Neural progenitor cell (in vitro differentiated cells): ENCODE data around the gene P3H1. TPM values are rescaled to one million over a fixed set of nuclear protein-coding genes. Genes with fewer than 3 reads are reported as not detected.
A peak's percentile ranks its signal among the peaks of the same experiment; 100 is the strongest.

Experiments
- DNase-seq: peaks from one replicate; pipeline ENCODE4 v3.0.0-alpha.2; 2016; ENCODE audit warnings: low spot score
- H2AFZ ChIP-seq: fragments of 200-600 bp; sonication (generic); replicated peaks from 2 replicates; pipeline ENCODE4 v1.6.1; 2016; ENCODE audit warnings: antibody characterized with exemption
- H3F3A ChIP-seq: fragments of 200-600 bp; sonication (generic); 2 replicates; pipeline ENCODE4 v1.6.1; 2016; ENCODE audit warnings: antibody characterized with exemption, low read depth
- H3K27ac ChIP-seq: fragments of 200-600 bp; sonication (generic); 2 replicates; pipeline ENCODE4 v1.5.1; 2016; ENCODE audit warnings: mild to moderate bottlenecking
- H3K27me3 ChIP-seq: fragments of 200-600 bp; sonication (generic); 2 replicates; pipeline ENCODE4 v1.6.1; 2016; ENCODE audit warnings: mild to moderate bottlenecking, moderate library complexity
- H3K36me3 ChIP-seq: fragments of 200-600 bp; sonication (generic); 2 replicates; pipeline ENCODE4 v1.5.1; 2016
- H3K4me1 ChIP-seq: fragments of 200-600 bp; sonication (generic); 2 replicates; pipeline ENCODE4 v1.6.1; 2016; ENCODE audit warnings: mixed run types
- H3K4me2 ChIP-seq: fragments of 200-600 bp; sonication (generic); 2 replicates; pipeline ENCODE4 v1.6.1; 2016
- H3K4me3 ChIP-seq: fragments of 200-600 bp; sonication (generic); 2 replicates; pipeline ENCODE4 v1.5.1; 2016
- H3K79me2 ChIP-seq: fragments of 200-600 bp; sonication (generic); 2 replicates; pipeline ENCODE4 v1.6.1; 2016; ENCODE audit warnings: low read depth
- H3K9ac ChIP-seq: fragments of 200-600 bp; sonication (generic); 2 replicates; pipeline ENCODE4 v1.6.1; 2016
- H3K9me3 ChIP-seq: fragments of 200-600 bp; sonication (generic); 2 replicates; pipeline ENCODE4 v1.5.1; 2016; ENCODE audit warnings: low read depth
- H4K20me1 ChIP-seq: fragments of 200-600 bp; sonication (generic); 2 replicates; pipeline ENCODE4 v1.6.1; 2016; ENCODE audit warnings: low read depth
- H3K27ac Mint-ChIP-seq: 3 replicates; pipeline ENCODE4 v1.8.0; 2021; ENCODE audit warnings: mixed read lengths
- H3K27me3 Mint-ChIP-seq: 2 replicates; pipeline ENCODE4 v1.8.0; 2022; ENCODE audit warnings: low read depth, mild to moderate bottlenecking, inconsistent platforms, moderate library complexity, mixed read lengths; ENCODE audit not compliant: insufficient read depth
- H3K36me3 Mint-ChIP-seq: 3 replicates; pipeline ENCODE4 v1.8.0; 2021; ENCODE audit warnings: mixed read lengths
- H3K4me1 Mint-ChIP-seq: 3 replicates; pipeline ENCODE4 v1.8.0; 2021; ENCODE audit warnings: mixed read lengths
- H3K4me3 Mint-ChIP-seq: 3 replicates; pipeline ENCODE4 v1.8.0; 2021; ENCODE audit warnings: mild to moderate bottlenecking, moderate library complexity, mixed read lengths
- H3K9me3 Mint-ChIP-seq: 3 replicates; pipeline ENCODE4 v1.8.0; 2020; ENCODE audit warnings: mixed read lengths
- CTCF ChIP-seq: fragments of 200-600 bp; sonication (generic); IDR thresholded peaks from 2 replicates; pipeline ENCODE4 v1.5.1; 2017; ENCODE audit warnings: antibody characterized with exemption, mild to moderate bottlenecking
- EZH2 ChIP-seq: fragments of 200-600 bp; sonication (generic); IDR thresholded peaks from 2 replicates; pipeline ENCODE4 v1.6.1; 2017; ENCODE audit warnings: antibody characterized with exemption, mild to moderate bottlenecking, moderate library complexity
- EZH2phosphoT487 ChIP-seq: fragments of 200-600 bp; sonication (generic); IDR thresholded peaks from 2 replicates; pipeline ENCODE4 v1.6.1; 2017; ENCODE audit warnings: antibody characterized with exemption
- total RNA-seq: library from RNA; depleted of rRNA; stranded (reverse); fragments of >200 nt; gene quantifications from 2 replicates; pipeline ENCODE4 v1.2.3, GENCODE V29; 2015; ENCODE audit warnings: low replicate concordance

P3H1 gene
- total RNA-seq, 1 donor from 2014 or later: 54.9 TPM

GRCh38 chr1:42746436-42747105 lies 20.3 kb downstream of the P3H1 start:
- Mint-ChIP-seq H3K9me3 (peaks cover 4% of the 10 kb centered on the region), H3K27ac (no peak overlapping the region), H3K4me1 (peaks cover 20% of the 10 kb centered on the region), H3K4me3 (no peak overlapping the region), H3K36me3 (peaks cover 38% of the 10 kb centered on the region), H3K27me3 (peaks cover 10% of the 10 kb centered on the region)
- no peak for DNase-seq
- Histone ChIP-seq H3K27ac (no peak overlapping the region), H3K4me1 (no peaks in the 10 kb centered on the region), H3K4me3 (no peak overlapping the region), H3K4me2 (no peak overlapping the region), H3K36me3 (peaks cover 1% of the 10 kb centered on the region), H3K27me3 (no peaks in the 10 kb centered on the region), H3K79me2 (no peaks in the 10 kb centered on the region), H3K9ac (no peak overlapping the region), H3F3A (peaks cover under 1% of the 10 kb centered on the region), H3K9me3 (no peaks in the 10 kb centered on the region), H4K20me1 (no peaks in the 10 kb centered on the region), H2AFZ (no peak overlapping the region)
- no peak for TF ChIP-seq CTCF
- TF ChIP-seq EZH2phosphoT487: no peak
- no peak for TF ChIP-seq EZH2

- Histone ChIP-seq H3K27me3 (no peaks in the 10 kb centered on the region), H3K9me3 (no peaks in the 10 kb centered on the region), H3K27ac (no peak overlapping the region), H3K4me2 (no peak overlapping the region), H3K4me1 (peaks cover 6% of the 10 kb centered on the region), H3K36me3 (no peaks in the 10 kb centered on the region), H2AFZ (no peak overlapping the region), H3K4me3 (no peak overlapping the region), H4K20me1 (no peaks in the 10 kb centered on the region), H3F3A (peaks cover 6% of the 10 kb centered on the region), H3K79me2 (no peaks in the 10 kb centered on the region), H3K9ac (no peak overlapping the region)
- Mint-ChIP-seq H3K27ac (no peak overlapping the region), H3K4me3 (peak overlapping the region; percentile 60), H3K36me3 (peaks cover 37% of the 10 kb centered on the region), H3K27me3 (peaks cover 10% of the 10 kb centered on the region), H3K4me1 (peaks cover 22% of the 10 kb centered on the region), H3K9me3 (peaks cover 3% of the 10 kb centered on the region)
- no peak for DNase-seq
- TF ChIP-seq EZH2 (no peak), CTCF (no peak), EZH2phosphoT487 (no peak)
These were observed 21.0 kb downstream of the P3H1 start for GRCh38 chr1:42745851-42746250.

GRCh38 chr1:42744148-42744413 lies 22.7 kb downstream of the P3H1 start:
- Mint-ChIP-seq H3K9me3 (no peaks in the 10 kb centered on the region), H3K36me3 (peaks cover 25% of the 10 kb centered on the region), H3K27me3 (peaks cover 13% of the 10 kb centered on the region), H3K27ac (peak overlapping the region; percentile 89), H3K4me3 (no peak overlapping the region), H3K4me1 (peaks cover 37% of the 10 kb centered on the region)
- Histone ChIP-seq H3K79me2 (no peaks in the 10 kb centered on the region), H3K4me1 (peaks cover 21% of the 10 kb centered on the region), H3K9me3 (no peaks in the 10 kb centered on the region), H2AFZ (no peak overlapping the region), H3K27ac (no peak overlapping the region), H3K36me3 (no peaks in the 10 kb centered on the region), H3K4me2 (no peak overlapping the region), H4K20me1 (no peaks in the 10 kb centered on the region), H3F3A (peaks cover 23% of the 10 kb centered on the region), H3K27me3 (no peaks in the 10 kb centered on the region), H3K4me3 (no peak overlapping the region), H3K9ac (no peak overlapping the region)
- DNase-seq: no peak
- TF ChIP-seq EZH2phosphoT487: no peak
- no peak for TF ChIP-seq EZH2
- no peak for TF ChIP-seq CTCF
